Nephron progenitor cell (in vitro differentiated cells): ENCODE data around the gene SEMA5B.

Source experiments
- DNase-seq: peaks from one replicate; pipeline ENCODE4 v3.0.0; 2021
- H3K27ac Mint-ChIP-seq: 2 replicates; pipeline ENCODE4 v1.8.0; 2021; ENCODE audit warnings: mild to moderate bottlenecking, moderate library complexity, mixed read lengths
- H3K27me3 Mint-ChIP-seq: 2 replicates; pipeline ENCODE4 v1.8.0; 2021; ENCODE audit warnings: mild to moderate bottlenecking, low read depth, mixed read lengths; ENCODE audit not compliant: poor library complexity
- H3K36me3 Mint-ChIP-seq: 2 replicates; pipeline ENCODE4 v1.8.0; 2021; ENCODE audit warnings: low read depth, mixed read lengths
- H3K4me1 Mint-ChIP-seq: 2 replicates; pipeline ENCODE4 v1.8.0; 2021; ENCODE audit warnings: mixed read lengths
- H3K4me3 Mint-ChIP-seq: 2 replicates; pipeline ENCODE4 v1.8.0; 2021; ENCODE audit warnings: mild to moderate bottlenecking, moderate library complexity, mixed read lengths
- H3K9me3 Mint-ChIP-seq: 2 replicates; pipeline ENCODE4 v1.8.0; 2021; ENCODE audit warnings: mild to moderate bottlenecking, moderate library complexity, mixed read lengths
- CTCF ChIP-seq: fragments of 200-600 bp; sonication (generic); IDR thresholded peaks from 2 replicates; pipeline ENCODE4 v1.5.0; 2021; ENCODE audit warnings: antibody characterized with exemption

Gene SEMA5B

GRCh38 chr3:122893282-122893681 lies 134.3 kb downstream of the SEMA5B start:
- no peak overlapping the region for H3K4me3 Mint-ChIP-seq
- TF ChIP-seq CTCF = no peak
- H3K27me3 Mint-ChIP-seq = peaks cover 12% of the 10 kb centered on the region
- no peaks in the 10 kb centered on the region for H3K9me3 Mint-ChIP-seq
- no peak overlapping the region for H3K27ac Mint-ChIP-seq
- no peak for DNase-seq
- peaks cover 5% of the 10 kb centered on the region for H3K36me3 Mint-ChIP-seq
- H3K4me1 Mint-ChIP-seq = peaks cover 25% of the 10 kb centered on the region

GRCh38 chr3:122892118-122892960 lies 135.2 kb downstream of the SEMA5B start:
- Mint-ChIP-seq H3K27ac (peak overlapping the region; percentile 54), H3K9me3 (no peaks in the 10 kb centered on the region), H3K4me1 (peaks cover 25% of the 10 kb centered on the region), H3K36me3 (peaks cover 5% of the 10 kb centered on the region), H3K27me3 (peaks cover 12% of the 10 kb centered on the region), H3K4me3 (no peak overlapping the region)
- TF ChIP-seq CTCF = no peak
- DNase-seq = no peak

- DNase-seq = no peak
- Mint-ChIP-seq H3K36me3 (peaks cover 5% of the 10 kb centered on the region), H3K27ac (peak overlapping the region; percentile 46), H3K9me3 (no peaks in the 10 kb centered on the region), H3K4me3 (no peak overlapping the region), H3K27me3 (peaks cover 4% of the 10 kb centered on the region), H3K4me1 (peaks cover 25% of the 10 kb centered on the region)
- TF ChIP-seq CTCF = no peak
These were observed 136.8 kb downstream of the SEMA5B start for GRCh38 chr3:122890720-122891220.

GRCh38 chr3:122890077-122890719 lies 137.4 kb downstream of the SEMA5B start:
- no peak for TF ChIP-seq CTCF
- H3K4me3 Mint-ChIP-seq = no peak overlapping the region
- peaks cover 4% of the 10 kb centered on the region for H3K27me3 Mint-ChIP-seq
- H3K36me3 Mint-ChIP-seq = peaks cover 5% of the 10 kb centered on the region
- DNase-seq = peak; percentile 16
- no peaks in the 10 kb centered on the region for H3K9me3 Mint-ChIP-seq
- H3K4me1 Mint-ChIP-seq = peaks cover 25% of the 10 kb centered on the region
- peak overlapping the region; percentile 46 for H3K27ac Mint-ChIP-seq

- H3K36me3 Mint-ChIP-seq = no peaks in the 10 kb centered on the region
- H3K4me3 Mint-ChIP-seq = no peak overlapping the region
- H3K27ac Mint-ChIP-seq = no peak overlapping the region
- H3K27me3 Mint-ChIP-seq = no peaks in the 10 kb centered on the region
- H3K9me3 Mint-ChIP-seq = no peaks in the 10 kb centered on the region
- TF ChIP-seq CTCF = no peak
- DNase-seq = no peak
- H3K4me1 Mint-ChIP-seq = peaks cover 18% of the 10 kb centered on the region
These were observed 140.6 kb downstream of the SEMA5B start for GRCh38 chr3:122886946-122887345.
